Panc1 (cell line): ENCODE results near the gene PYM1. TPM values are rescaled to one million over a fixed set of nuclear protein-coding genes. Genes with fewer than 3 reads are reported as not detected.

ENCODE experiments used
- ATAC-seq: fragments of 200-7000 bp; cut with Tn5 transposase; 2 replicates; pipeline ENCODE4 v1.9.1; 2020; ENCODE audit warnings: mild to moderate bottlenecking, moderate library complexity
- BruUV-seq: library from RNA; stranded (reverse); fragments of 400-500 nt; replicated peaks from 2 replicates; lab custom pipeline; 2021; lab: Mats Ljungman, UMichigan
- CTCF ChIA-PET: fragments of 300-600 bp; sonication (Branson Sonifier 250); formaldehyde crosslinking; loops from one replicate; lab custom pipeline; 2022; ENCODE audit warnings: antibody characterized with exemption; lab: Charles Lee
- POLR2A ChIA-PET: fragments of 300-600 bp; sonication (Branson Sonifier 250); formaldehyde crosslinking; loops from one replicate; lab custom pipeline; 2022; ENCODE audit warnings: antibody characterized with exemption; lab: Charles Lee
- DNase-seq: peaks from one replicate; pipeline ENCODE4 v3.0.0-alpha.2; 2010; ENCODE audit warnings: low read depth, low spot score
- H3K27ac ChIP-seq: 2 replicates; pipeline ENCODE4 v1.5.1; 2011; ENCODE audit warnings: mild to moderate bottlenecking, low read length, inconsistent platforms
- H3K27me3 ChIP-seq: fragments of 200-500 bp; sonication (Bioruptor generic); 2 replicates; pipeline ENCODE4 v1.6.0; 2014; ENCODE audit warnings: low read length, inconsistent platforms; ENCODE audit not compliant: control insufficient read depth, insufficient read depth
- H3K36me3 ChIP-seq: fragments of 200-500 bp; sonication (Bioruptor generic); 2 replicates; pipeline ENCODE4 v1.5.1; 2014; ENCODE audit warnings: inconsistent platforms, mild to moderate bottlenecking, low read length, moderate library complexity; ENCODE audit not compliant: control insufficient read depth, insufficient read depth
- H3K4me1 ChIP-seq: 2 replicates; pipeline ENCODE4 v1.5.1; 2011; ENCODE audit warnings: inconsistent platforms, mild to moderate bottlenecking, low read length, moderate library complexity; ENCODE audit not compliant: control insufficient read depth, insufficient read depth
- H3K4me3 ChIP-seq, 2 experiments: 2 replicates each; pipeline ENCODE4 v1.5.1; 2011 to 2012; ENCODE audit warnings: low read depth in 2 of 2, low read length in 2 of 2, mild to moderate bottlenecking in 2 of 2, inconsistent platforms in 1 of 2, moderate library complexity in 1 of 2
- H3K9me3 ChIP-seq: fragments of 200-500 bp; sonication (Bioruptor generic); 2 replicates; pipeline ENCODE4 v1.5.1; 2014; ENCODE audit warnings: low read depth, mild to moderate bottlenecking, inconsistent platforms, low read length, moderate library complexity; ENCODE audit not compliant: control insufficient read depth, insufficient read depth
- CTCF ChIP-seq: fragments of 450-650 bp; IDR thresholded peaks from 2 replicates; pipeline ENCODE4 v1.5.1; 2017; ENCODE audit warnings: mild to moderate bottlenecking
- POLR2AphosphoS5 ChIP-seq: IDR thresholded peaks from 2 replicates; pipeline ENCODE4 v1.6.1; 2012; ENCODE audit warnings: mild to moderate bottlenecking, low read depth, low read length, moderate library complexity
- REST ChIP-seq, 2 experiments: IDR thresholded peaks; 2 replicates each; pipeline ENCODE4 v1.6.1; 2011 to 2012; ENCODE audit warnings: low read depth in 2 of 2, control low read depth in 1 of 2, low read length in 1 of 2, mild to moderate bottlenecking in 1 of 2, moderate library complexity in 1 of 2; ENCODE audit not compliant: insufficient read depth in 1 of 2
- SIN3A ChIP-seq: IDR thresholded peaks from 2 replicates; pipeline ENCODE4 v1.6.1; 2012; ENCODE audit warnings: low read depth, mild to moderate bottlenecking, low read length, moderate library complexity, borderline replicate concordance; ENCODE audit not compliant: insufficient read depth
- TCF7L2 ChIP-seq: IDR thresholded peaks from 2 replicates; pipeline ENCODE4 v1.6.1; 2011; ENCODE audit warnings: mild to moderate bottlenecking, low read depth, low read length, inconsistent platforms
- in situ Hi-C: cut with HindIII; loops from 2 replicates; pipeline ENCODE4 v1.10.0; 2016; ENCODE audit warnings: low sequenced_read_pairs, low pct_unique_long_range_greater_than_20kb
- intact Hi-C: fragments of 100-400 bp; cut with micrococcal nuclease; formaldehyde crosslinking; loops from one replicate; pipeline ENCODE4 v1.10.0; 2022; ENCODE audit not compliant: unreplicated experiment
- total RNA-seq: library from RNA; stranded (reverse); gene quantifications from one replicate; pipeline ENCODE4 v1.2.1, GENCODE V29; 2021; ENCODE audit not compliant: unreplicated experiment

PYM1 gene
- total RNA-seq, 1 experiment from 2014 or later = 32.2 TPM

DNA sequence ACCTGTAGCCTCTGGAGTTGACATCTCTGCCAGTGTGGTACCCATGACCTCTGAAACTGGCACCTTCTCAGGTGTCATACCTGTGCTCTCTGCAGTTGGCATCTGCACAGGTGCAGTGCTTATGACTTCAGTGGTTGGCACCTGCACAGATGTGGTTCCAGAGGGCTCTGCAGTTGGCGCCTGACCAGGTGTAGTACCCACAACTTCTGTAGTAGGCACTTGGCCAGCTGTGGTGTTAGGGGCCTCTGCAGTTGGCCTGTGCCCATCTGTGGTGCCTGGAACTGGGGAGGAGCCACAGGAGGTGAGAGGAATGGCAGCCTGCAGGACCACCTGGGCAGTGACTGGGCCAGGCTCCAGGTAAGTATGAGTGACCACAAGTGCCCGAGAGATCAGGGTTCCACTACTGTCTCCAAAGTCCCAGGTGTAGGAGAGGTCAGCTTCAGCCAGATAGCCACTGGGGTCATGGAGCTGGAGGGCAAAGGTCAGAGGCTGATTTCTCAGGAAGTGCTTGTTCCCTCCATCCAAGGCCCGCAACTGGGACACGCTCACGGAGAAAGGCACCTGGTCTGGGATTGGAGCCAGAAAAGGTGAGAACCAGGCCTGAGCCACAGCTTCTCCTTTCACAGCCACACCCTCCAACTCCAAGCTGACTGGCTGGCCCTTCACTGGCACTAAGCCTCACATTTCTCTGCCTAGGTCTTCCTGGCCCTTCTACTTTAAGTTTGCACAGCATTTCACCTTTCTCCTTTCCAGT is 29.6 kb upstream of the PYM1 start:
- Histone ChIP-seq H3K9me3 (no peaks in the 10 kb centered on the region), H3K27me3 (no peaks in the 10 kb centered on the region), H3K4me1 (no peaks in the 10 kb centered on the region), H3K36me3 (no peaks in the 10 kb centered on the region), H3K27ac (no peak overlapping the region), H3K4me3 (no peak overlapping the region)
- TF ChIP-seq REST (IDR thresholded peaks at IDR 0.05; ENCODE audit: insufficient read depth in 1 of 2, low read depth in 2 of 2, low read length in 1 of 2) (no peak), TCF7L2 (no peak), POLR2AphosphoS5 (no peak), SIN3A (no peak), CTCF (no peak)
- ChIA-PET POLR2A (no interaction called here), CTCF (interaction anchor here (0.9 kb wide), 1 partner anchor 217 kb away, joined by 3 read pairs; no protein-coding TSS in a partner anchor)
- no peak for ATAC-seq
- intact Hi-C loops = no loop called here
- no TSS peak for BruUV-seq
- in situ Hi-C loops = no loop called here
- DNase-seq = no peak

DNA sequence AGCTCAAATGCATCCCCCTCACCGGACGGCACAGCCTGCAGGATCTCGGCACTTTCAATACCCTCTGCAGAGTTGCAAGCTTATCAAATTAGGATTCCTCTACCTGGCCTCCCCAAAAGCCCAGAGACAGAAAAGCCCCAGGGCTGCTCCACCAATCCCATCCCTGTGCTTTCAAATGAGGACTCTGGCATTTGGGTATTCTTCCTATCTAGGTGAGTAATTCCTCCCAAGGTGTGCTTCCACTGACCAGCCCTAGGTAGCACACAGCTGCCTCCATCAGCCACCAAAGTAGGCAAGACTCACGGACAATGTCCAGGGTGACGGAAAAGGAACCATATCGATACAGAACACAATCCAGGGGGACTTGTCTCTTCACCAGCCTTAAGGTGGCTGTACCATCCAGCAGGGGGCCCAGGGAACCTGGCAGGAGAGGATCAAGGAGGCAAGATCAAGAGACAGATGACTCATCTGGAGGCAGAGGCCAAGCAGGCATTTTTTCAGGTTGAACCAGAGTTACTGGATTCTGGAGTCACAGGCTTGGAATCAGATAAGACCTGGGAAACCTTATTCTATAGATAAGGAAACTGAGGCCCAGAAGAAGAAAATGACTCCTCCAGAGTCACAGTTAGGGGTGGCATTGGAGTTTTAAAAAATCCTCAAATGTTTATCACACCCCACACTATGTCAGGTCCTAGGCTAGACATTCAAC is 28.3 kb upstream of the PYM1 start:
- Histone ChIP-seq H3K27ac (no peak overlapping the region), H3K27me3 (no peaks in the 10 kb centered on the region), H3K36me3 (no peaks in the 10 kb centered on the region), H3K4me3 (no peak overlapping the region), H3K4me1 (no peaks in the 10 kb centered on the region), H3K9me3 (no peaks in the 10 kb centered on the region)
- POLR2A ChIA-PET = interaction anchor here (0.5 kb wide), 1 partner anchor 30 kb away, joined by 3 read pairs; no protein-coding TSS in a partner anchor
- intact Hi-C loops (no loop called here), in situ Hi-C loops (no loop called here)
- BruUV-seq = no TSS peak
- CTCF ChIA-PET = interaction anchor here (0.9 kb wide), 1 partner anchor 216 kb away, joined by 3 read pairs; no protein-coding TSS in a partner anchor
- peak; percentile 78 for ATAC-seq
- DNase-seq = no peak
- TF ChIP-seq CTCF (no peak), TCF7L2 (no peak), POLR2AphosphoS5 (no peak), REST (IDR thresholded peaks at IDR 0.05; ENCODE audit: insufficient read depth in 1 of 2, low read depth in 2 of 2, low read length in 1 of 2) (no peak), SIN3A (no peak)
